GM19035 (cell line): ENCODE measurements around the gene HIC1.

ENCODE experiments used
- ATAC-seq: cut with Tn5 transposase; IDR thresholded peaks from one replicate; pipeline ENCODE4 v1.9.1; 2021; ENCODE audit not compliant: unreplicated experiment

The HIC1 gene

GRCh38 chr17:2042933-2043332, 12.0 kb upstream of the HIC1 start:
- ATAC-seq: no peak

GRCh38 chr17:2043785-2044184, 11.1 kb upstream of the HIC1 start:
- no peak for ATAC-seq

GRCh38 chr17:2044263-2044894, 10.5 kb upstream of the HIC1 start:
- ATAC-seq: no peak

- no peak for ATAC-seq
Measured at GRCh38 chr17:2047590-2047989, 7.3 kb upstream of the HIC1 start.

GRCh38 chr17:2048805-2049204, 6.1 kb upstream of the HIC1 start:
- ATAC-seq: no peak

- ATAC-seq: peak; percentile 52
Measured at GRCh38 chr17:2049333-2050299, 5.3 kb upstream of the HIC1 start.

- peak; percentile 17 for ATAC-seq
Measured at GRCh38 chr17:2050300-2051060, 4.4 kb upstream of the HIC1 start.

- no peak for ATAC-seq
Measured at GRCh38 chr17:2051061-2051932, 3.6 kb upstream of the HIC1 start.

- no peak for ATAC-seq
Measured at GRCh38 chr17:2051933-2052559, 2.9 kb upstream of the HIC1 start.

GRCh38 chr17:2053380-2054261, 1.3 kb upstream of the HIC1 start:
- ATAC-seq: no peak

- no peak for ATAC-seq
Measured at GRCh38 chr17:2054262-2054511, 716 bp upstream of the HIC1 start.

- no peak for ATAC-seq
Measured at GRCh38 chr17:2055292-2056205, 646 bp downstream of the HIC1 start.

- no peak for ATAC-seq
Measured at GRCh38 chr17:2056206-2057174, 1.6 kb downstream of the HIC1 start.

- no peak for ATAC-seq
Measured at GRCh38 chr17:2057175-2057759, 2.4 kb downstream of the HIC1 start.

- ATAC-seq: no peak
Measured at GRCh38 chr17:2057760-2058585, 3.1 kb downstream of the HIC1 start.
